GM12892 (cell line): ENCODE data around the gene AQP3.

ENCODE experiments used
- POLR2A ChIP-seq: IDR thresholded peaks from 2 replicates; pipeline ENCODE4 v1.6.1; 2011; ENCODE audit warnings: low read depth, low read length, control low read depth
- POLR2AphosphoS5 ChIP-seq: IDR thresholded peaks from 2 replicates; pipeline ENCODE4 v1.6.1; 2011; ENCODE audit warnings: low read depth, low read length, control low read depth

- TF ChIP-seq POLR2A (no peak), POLR2AphosphoS5 (no peak)
Measured at GRCh38 chr9:33453999-33454660, 6.7 kb upstream of the AQP3 start.
